ENCODE results near the gene ARHGAP15.

ARHGAP15 gene

DNA sequence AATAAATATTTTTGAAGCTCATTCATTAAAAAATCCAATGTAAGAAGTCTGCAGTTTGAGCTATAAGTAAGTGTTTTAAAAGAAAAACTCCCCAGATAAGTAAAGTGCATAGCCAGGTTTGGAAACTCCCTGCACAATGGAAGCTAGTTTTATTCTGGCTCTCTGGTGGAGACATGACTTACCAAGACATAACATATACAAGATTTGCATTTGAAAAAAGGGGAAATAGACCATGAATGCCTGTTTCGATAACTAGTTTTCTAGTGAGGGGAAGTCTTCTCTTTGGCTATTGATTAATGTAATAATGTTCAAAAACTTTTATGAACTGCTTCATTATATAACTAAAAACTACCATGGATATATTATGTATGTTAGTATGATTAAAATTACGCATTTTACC is 435.2 kb downstream of the ARHGAP15 start:
- H3K36me3 ChIP-seq = no peaks in the 10 kb centered on the region
- H3K27ac ChIP-seq = no peak overlapping the region
- no peak for DNase-seq
- no peaks in the 10 kb centered on the region for H3K9me3 ChIP-seq (ENCODE audit: severe bottlenecking)
- H3K4me3 ChIP-seq (ENCODE audit: low read depth, low read length) = no peak overlapping the region
- TF ChIP-seq, protein P1, sequence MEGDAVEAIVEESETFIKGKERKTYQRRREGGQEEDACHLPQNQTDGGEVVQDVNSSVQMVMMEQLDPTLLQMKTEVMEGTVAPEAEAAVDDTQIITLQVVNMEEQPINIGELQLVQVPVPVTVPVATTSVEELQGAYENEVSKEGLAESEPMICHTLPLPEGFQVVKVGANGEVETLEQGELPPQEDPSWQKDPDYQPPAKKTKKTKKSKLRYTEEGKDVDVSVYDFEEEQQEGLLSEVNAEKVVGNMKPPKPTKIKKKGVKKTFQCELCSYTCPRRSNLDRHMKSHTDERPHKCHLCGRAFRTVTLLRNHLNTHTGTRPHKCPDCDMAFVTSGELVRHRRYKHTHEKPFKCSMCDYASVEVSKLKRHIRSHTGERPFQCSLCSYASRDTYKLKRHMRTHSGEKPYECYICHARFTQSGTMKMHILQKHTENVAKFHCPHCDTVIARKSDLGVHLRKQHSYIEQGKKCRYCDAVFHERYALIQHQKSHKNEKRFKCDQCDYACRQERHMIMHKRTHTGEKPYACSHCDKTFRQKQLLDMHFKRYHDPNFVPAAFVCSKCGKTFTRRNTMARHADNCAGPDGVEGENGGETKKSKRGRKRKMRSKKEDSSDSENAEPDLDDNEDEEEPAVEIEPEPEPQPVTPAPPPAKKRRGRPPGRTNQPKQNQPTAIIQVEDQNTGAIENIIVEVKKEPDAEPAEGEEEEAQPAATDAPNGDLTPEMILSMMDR (IDR thresholded peaks at IDR 0.05; ENCODE audit: low read depth, low read length) = no peak
- H3K27me3 ChIP-seq (ENCODE audit: insufficient read depth, low read depth, severe bottlenecking) = no peaks in the 10 kb centered on the region

DNA sequence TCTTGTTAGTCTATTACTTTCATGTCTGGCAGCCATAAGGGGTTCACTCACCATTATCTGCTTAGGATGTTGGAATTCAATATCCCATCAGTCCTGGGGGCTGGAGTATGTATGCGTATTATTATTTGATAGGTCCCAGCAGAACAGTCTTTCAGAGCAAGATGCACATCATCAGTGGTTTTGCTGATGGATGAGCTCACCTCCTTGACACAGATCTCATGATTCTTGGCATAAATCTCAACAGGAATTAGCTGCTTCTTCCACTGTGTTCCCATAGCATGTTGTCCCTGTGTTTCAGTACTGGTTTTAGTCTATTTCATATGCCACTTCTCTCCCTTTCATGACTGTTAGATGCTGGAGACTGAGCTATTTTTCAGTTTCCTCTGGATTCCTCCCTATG is 442.5 kb downstream of the ARHGAP15 start:
- no peaks in the 10 kb centered on the region for H3K36me3 ChIP-seq
- DNase-seq = no peak
- H3K27ac ChIP-seq = no peak overlapping the region
- TF ChIP-seq, protein P1 (IDR thresholded peaks at IDR 0.05; ENCODE audit: low read depth, low read length) = no peak
- no peaks in the 10 kb centered on the region for H3K27me3 ChIP-seq (ENCODE audit: insufficient read depth, low read depth, severe bottlenecking)
- H3K4me3 ChIP-seq (ENCODE audit: low read depth, low read length) = no peak overlapping the region
- no peaks in the 10 kb centered on the region for H3K9me3 ChIP-seq (ENCODE audit: severe bottlenecking)

DNA sequence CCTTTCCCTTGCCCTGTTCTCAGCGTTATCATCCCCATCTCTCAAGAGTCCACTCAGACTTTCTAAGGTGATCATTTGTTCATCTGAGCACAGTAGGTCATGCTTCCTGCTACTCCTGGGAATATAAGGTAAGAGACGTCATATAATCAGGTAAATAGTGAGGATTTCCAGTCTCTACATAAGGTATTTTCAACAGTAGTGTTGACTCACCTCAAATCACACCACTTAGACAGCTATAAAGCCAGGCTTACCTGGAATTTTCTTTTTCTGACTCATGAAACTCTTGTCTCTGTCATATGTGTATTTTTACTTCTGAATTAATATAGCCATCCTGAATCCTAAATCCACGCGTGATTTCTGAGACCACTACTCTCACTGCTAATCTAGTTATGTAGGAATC is 443.2 kb downstream of the ARHGAP15 start:
- Histone ChIP-seq H3K27me3 (ENCODE audit: insufficient read depth, low read depth, severe bottlenecking) (no peaks in the 10 kb centered on the region), H3K36me3 (no peaks in the 10 kb centered on the region), H3K27ac (no peak overlapping the region), H3K4me3 (ENCODE audit: low read depth, low read length) (no peak overlapping the region), H3K9me3 (ENCODE audit: severe bottlenecking) (no peaks in the 10 kb centered on the region)
- DNase-seq = no peak
- TF ChIP-seq, protein P1 (IDR thresholded peaks at IDR 0.05; ENCODE audit: low read depth, low read length) = no peak

DNA sequence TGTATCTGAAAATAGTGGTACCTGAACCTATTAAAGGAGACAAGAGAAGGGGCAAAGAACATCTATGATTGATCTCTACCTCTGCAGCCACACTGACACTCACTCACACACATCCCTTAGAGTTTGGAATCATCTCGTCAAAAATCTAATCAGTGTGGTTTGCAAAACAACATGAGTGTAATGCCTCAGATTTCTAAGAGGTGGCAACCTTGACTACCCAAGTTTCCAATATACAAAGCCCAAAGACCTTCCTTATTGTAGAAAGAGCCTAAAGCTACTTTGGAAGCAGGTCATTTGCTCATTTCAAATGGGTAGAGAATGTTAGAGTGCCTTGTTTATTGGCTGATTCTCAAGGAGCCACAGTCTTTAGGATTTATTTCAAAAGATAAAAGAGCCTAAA is 444.9 kb downstream of the ARHGAP15 start:
- Histone ChIP-seq H3K9me3 (ENCODE audit: severe bottlenecking) (no peaks in the 10 kb centered on the region), H3K27me3 (ENCODE audit: insufficient read depth, low read depth, severe bottlenecking) (no peaks in the 10 kb centered on the region), H3K4me3 (ENCODE audit: low read depth, low read length) (no peak overlapping the region), H3K27ac (no peak overlapping the region), H3K36me3 (no peaks in the 10 kb centered on the region)
- TF ChIP-seq, protein P1 (IDR thresholded peaks at IDR 0.05; ENCODE audit: low read depth, low read length) = no peak
- no peak for DNase-seq

DNA sequence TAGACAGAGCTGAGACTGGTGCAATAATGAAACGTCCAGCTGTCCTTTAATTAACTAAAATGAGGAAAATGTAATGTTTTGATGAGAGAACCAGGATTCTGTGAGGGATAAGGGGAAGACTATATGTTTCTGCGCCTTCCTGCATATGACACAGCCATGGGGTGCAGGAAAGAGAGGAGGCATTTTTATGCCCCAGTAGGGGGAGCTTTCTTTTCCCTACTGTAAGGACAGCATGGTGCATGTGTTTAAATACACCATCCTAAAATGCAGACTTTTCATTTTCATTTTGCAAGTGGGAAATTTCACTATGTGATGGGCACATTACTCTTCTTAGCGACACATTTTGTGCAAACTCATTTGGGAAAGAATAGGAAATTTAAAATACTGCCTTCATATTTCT is 446.1 kb downstream of the ARHGAP15 start:
- TF ChIP-seq, protein P1 (IDR thresholded peaks at IDR 0.05; ENCODE audit: low read depth, low read length) = peak; percentile 50
- H3K27ac ChIP-seq = no peak overlapping the region

DNA sequence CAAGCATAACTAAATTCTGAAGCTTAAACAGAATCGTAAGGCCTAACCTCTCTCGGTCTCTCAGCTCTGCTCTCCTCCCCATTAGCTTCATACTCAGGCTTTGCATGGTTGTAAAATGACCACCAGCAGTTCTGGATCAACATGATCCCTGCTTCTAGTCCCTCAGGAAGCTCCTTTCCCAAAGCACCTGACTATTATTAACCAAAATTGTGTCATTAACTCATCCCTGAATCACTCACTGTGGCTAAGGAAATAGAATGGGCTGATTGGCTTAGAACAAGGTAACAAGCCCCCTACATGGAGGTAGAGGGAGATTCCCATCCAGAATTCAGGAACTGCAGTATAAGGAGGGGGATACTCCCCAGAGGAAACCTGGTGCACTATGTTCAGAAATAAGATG is 448.3 kb downstream of the ARHGAP15 start:
- Histone ChIP-seq H3K9me3 (ENCODE audit: severe bottlenecking) (no peaks in the 10 kb centered on the region), H3K27ac (no peak overlapping the region), H3K27me3 (ENCODE audit: insufficient read depth, low read depth, severe bottlenecking) (no peaks in the 10 kb centered on the region), H3K4me3 (ENCODE audit: low read depth, low read length) (no peak overlapping the region), H3K36me3 (no peaks in the 10 kb centered on the region)
- no peak for DNase-seq
- TF ChIP-seq, protein P1 (IDR thresholded peaks at IDR 0.05; ENCODE audit: low read depth, low read length) = no peak

More for the DNA sequence above, 446.1 kb downstream of the ARHGAP15 start:
- DNase-seq = peak; percentile 16
- Histone ChIP-seq H3K36me3 (no peaks in the 10 kb centered on the region), H3K4me3 (ENCODE audit: low read depth, low read length) (no peak overlapping the region), H3K27me3 (ENCODE audit: insufficient read depth, low read depth, severe bottlenecking) (no peaks in the 10 kb centered on the region), H3K9me3 (ENCODE audit: severe bottlenecking) (no peaks in the 10 kb centered on the region)
